NCI-H2171 treated with DMSO at 0.1 percent for 48 hours (cell line): Measurements from ENCODE around the gene C1R.
A peak's percentile ranks its signal among the peaks of the same experiment; 100 is the strongest.
"Not testable (repeated sequence)": the region's sequence is repeated elsewhere in the genome, so short reads cannot be mapped to it uniquely, and the experiment has no call there.

Experiments
- DNase-seq: peaks from one replicate; lab custom pipeline; 2025; lab: John Stamatoyannopoulos, UW

Gene C1R

DNA sequence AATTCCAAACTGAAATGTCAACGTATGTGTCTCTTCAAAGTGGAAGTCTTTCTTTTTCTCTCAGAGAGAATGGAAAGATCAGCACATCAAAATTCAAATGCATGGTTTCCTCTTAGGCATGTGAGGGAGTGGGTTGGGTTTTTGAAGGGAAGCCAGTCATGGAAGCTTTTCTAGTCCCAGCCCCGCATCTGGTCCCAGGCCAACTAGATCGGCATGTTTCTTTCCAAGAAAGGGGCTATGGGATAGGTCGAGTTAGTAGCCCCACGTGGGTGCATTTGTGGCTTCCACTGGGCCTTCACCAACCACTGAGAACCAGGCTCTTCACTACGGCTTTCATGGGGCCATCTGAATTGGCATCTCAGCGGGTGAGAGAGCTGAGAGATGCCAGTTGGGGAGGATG, 25.1 kb downstream of the C1R start:
- no peak for DNase-seq

DNA sequence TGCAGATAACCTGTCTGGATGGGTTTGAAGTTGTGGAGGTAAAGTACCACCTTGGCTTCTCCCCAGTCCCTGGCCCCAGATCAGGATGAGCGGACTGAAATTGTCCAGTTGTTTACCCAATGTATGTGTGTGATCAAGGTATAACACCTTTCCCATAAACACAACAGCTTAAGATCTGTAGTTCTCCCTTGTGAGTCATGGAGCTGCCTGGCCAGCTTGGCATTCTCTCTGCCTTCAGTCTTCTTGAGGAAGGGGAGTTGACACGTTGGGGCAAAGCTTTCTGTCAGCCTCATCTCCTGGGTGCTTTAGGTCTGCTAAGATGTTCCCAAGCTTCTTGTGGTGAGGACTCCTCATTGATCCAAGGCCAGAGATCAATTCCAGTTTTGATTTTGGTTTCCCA, 25.6 kb downstream of the C1R start:
- no peak for DNase-seq

DNA sequence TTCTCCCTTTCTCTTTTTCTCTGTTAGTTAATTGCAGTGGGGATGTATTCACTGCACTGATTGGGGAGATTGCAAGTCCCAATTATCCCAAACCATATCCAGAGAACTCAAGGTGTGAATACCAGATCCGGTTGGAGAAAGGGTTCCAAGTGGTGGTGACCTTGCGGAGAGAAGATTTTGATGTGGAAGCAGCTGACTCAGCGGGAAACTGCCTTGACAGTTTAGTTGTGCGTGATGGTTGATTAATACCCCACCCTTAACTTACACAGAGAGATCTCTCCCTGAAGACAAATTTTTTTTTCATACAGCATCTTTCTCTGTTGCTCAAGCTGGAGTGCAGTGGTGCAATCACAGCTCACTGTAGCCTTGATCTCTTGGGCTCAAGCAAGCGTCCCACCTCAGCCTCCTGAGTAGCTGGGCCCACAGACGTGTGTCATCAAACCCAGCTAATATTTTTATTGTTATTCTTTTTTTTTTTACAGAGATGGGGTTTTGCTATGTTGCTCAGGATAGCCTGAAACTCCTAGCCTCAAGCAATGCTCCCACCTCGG, 27.1 kb downstream of the C1R start:
- DNase-seq: no peak

DNA sequence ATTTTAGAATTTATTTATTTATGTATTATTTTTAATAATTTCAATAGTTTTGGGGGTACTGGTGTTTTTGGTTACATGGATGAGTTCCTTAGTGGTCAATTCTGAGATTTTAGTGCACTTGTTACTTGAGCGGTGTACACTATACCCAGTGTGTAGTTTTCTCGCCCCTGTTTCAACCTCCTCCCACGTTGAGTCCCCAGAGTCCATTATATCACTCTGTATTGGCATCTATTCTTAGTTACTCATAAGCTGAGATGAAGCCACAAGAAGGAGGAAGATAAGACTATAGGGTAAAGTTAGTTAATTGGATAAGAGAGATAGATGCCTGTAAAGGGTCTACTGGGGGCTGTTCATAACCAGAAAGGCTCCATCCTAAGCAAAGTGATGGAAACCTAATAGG, 27.7 kb downstream of the C1R start:
- DNase-seq: no peak

DNA sequence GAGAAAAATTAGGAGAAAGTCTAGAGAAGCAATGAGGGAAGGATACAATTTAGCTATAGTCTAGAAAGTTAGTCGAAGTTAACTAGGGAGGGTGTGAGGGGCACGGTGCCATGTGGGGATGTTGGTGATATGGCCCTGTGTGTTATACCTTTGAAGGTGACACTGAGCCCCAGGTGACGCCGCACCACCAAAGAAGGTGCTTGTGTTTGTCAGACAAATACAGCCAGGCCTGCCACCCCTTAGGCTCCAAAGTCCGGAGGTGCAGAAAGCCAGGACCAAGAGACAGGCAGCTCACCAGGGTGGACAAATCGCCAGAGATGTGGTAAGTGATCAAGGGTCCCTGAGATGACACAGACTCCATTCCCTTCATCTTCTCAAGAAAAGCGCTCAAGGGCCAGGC, 30.6 kb downstream of the C1R start:
- no peak for DNase-seq

DNA sequence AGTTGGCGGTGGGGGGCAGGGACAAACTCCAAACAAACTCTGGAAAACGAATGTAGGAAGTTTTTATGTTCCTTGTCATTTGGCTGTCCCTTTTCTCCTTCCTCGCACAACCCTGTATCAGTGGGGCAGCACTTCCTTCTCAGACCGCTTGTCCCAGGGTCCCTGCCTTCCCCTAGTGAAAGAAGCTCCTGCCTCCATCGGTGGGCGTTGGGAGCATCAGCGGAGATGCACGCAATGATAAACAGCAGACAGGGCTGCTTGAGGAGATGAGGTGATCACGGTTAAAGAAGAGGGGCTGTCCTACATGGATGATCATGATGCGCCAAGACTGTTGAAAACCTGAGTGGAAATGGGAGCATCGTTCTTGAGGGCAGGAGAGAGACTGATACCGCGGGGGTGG, 31.1 kb downstream of the C1R start:
- no peak for DNase-seq

DNA sequence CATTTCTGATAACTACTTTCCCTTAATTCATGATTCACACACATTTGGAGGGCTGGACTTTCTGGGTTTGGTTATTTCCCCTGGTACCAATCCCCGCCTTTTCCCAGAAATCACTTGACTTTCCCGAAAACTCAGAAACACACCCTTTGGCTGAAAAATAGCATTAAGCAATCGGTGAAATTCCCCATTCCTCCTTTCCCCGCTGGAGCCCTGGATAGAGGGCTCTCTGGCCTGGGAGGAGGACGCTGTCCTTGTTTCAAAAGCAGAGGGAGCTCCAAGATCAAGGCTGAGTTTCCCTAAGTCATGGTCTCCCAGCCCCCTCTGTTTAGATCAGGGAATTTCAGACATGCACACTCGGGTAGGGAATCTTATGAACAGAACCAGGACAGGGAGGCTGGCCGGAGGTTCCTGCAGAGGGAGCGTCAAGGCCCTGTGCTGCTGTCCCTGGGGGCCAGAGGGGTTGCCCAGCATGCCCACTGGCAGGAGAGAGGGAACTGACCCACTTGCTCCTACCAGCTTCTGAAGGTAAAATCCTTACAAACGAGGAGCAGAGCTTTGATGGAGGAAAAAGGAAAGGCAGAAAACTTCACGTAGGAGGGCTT, 31.8 kb downstream of the C1R start, which contains the start of gene C1S:
C1S (plus strand) TSS at position 366 of the 602 bp plus-strand sequence. CDS start 1,195 bp downstream, outside the sequence.
- peak; percentile 46 for DNase-seq

DNA sequence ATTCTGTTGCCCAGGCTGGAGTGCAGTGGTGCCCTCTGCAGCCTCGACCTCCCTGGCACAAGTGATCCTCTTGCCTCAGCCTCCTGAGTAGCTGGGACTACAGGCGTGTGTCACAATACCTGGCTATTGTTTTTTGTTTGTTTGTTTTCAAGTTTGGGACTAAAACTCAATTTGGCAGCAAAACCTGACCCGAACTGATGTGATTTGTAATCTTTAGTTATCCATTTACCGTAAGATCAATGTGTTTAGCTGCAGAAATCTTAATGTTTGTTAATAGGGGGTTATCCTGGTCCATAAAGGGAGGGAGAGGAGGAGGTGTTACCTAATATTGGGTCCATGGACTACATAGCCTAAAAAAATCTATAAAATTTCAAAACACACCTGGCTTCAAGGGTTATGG, 32.5 kb downstream of the C1R start:
- no peak for DNase-seq

DNA sequence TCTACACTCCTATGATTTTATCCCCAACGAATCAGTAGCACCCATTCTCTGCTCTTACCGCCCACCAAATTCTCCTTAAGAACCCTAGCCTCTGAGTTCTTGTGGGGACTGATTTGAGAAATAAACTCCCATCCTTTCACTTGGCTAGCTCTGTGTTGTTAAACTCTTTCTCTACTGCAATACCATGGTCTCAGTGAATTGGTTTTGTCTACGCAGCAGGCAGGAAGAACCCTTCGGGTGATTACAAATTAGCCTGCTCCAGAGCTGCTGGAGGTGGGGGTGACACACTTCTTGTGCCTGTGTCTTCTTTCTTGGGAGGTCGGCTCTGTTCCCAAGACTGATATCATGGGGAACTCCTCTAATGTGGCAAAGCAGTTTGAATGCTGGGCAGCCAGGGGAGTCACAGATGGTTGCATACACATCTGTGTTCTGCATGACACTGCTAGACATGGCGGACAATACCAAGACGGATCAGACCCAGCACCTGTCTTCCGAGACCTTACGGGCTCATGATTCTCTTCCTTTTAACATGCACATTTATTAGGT, 33.3 kb downstream of the C1R start:
- DNase-seq: no peak

DNA sequence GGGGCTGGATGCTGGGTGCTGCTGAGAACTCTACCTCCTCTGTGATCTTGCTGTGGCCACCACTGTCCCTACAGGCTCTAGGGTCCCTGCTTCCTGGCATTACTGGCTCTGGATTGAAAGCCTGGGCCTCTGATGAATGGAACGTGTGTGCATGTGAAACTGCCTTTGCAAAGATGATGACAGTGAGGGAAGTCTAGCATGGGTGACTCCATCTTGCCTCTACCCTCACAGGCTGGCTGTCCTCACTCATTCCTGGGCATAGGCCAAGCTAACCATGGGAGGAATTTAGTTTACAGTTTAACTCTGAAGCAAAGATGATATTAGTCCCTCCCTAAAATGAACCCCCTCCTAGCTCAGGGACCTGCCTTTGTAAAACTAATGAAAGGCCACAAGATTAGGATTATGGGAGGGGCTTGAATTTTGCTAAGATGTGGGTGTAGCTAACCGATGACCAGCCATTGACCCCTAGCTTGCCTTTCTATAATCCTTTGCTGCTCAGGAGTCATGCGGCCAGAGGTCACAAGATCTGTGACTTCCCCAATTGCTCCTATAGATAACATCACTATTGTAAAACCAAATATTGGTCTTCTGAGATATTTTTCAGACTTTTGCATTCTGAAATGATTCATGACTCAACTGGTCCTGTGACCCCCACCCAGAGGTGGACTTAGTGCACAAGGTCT, 33.9 kb downstream of the C1R start:
- no peak for DNase-seq

DNA sequence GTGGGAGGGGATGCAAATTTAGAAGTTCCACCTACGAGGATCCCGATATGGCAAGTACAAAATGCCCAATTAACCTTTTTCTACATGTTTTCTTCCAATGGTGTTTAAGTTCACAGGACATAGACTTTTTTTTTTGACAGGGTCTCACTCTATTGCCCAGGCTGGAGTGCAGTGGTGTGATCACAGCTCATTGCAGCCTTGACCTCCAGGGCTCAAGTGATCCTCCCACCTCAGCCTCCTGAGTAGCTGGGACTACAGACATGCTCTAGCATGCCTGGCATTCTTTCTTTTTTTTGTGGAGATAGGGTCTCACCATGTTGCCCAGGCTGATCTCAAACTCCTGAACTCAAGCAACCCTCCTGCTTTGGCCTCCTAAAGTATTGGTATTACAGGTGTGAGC, 36.5 kb downstream of the C1R start:
- not testable (repeated sequence) for DNase-seq

DNA sequence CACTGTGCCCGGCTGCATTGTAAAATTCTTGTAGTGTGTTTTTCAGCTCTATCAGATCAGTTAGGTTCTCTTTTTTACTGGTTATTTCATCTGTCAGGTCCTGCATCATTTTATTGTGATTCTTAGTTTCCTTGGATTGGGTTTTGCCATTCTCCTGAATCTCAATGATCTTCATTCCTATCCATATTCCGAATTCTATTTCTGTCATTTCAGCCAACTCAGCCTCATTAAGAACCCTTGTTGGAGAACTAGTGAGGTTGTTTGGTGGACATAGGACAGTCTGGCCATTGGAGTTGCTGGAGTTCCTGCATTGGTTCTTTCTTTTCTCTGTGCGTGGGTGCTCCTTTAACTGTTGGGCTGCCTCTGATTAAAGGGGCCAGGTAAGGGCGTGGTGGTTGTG, 37.3 kb downstream of the C1R start:
- DNase-seq: no peak

DNA sequence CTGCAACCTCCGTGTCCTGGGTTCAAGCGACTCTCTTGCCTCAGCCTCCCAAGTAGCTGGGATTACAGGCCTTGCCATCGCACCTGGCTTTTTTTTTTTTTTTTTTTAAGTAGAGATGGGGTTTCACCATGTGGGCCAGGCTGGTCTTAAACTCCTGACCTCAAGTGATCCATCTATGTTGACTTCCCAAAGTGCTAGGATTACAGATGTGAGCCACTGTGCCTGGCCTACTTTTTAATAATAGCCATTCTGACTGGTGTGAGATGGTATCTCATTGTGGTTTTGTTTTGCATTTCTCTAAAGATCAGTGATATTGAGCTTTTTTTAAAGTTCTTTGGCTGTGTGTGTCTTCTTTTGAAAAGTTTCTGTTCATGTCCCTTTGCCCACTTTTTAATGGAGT, 42.3 kb downstream of the C1R start:
- not testable (repeated sequence) for DNase-seq

DNA sequence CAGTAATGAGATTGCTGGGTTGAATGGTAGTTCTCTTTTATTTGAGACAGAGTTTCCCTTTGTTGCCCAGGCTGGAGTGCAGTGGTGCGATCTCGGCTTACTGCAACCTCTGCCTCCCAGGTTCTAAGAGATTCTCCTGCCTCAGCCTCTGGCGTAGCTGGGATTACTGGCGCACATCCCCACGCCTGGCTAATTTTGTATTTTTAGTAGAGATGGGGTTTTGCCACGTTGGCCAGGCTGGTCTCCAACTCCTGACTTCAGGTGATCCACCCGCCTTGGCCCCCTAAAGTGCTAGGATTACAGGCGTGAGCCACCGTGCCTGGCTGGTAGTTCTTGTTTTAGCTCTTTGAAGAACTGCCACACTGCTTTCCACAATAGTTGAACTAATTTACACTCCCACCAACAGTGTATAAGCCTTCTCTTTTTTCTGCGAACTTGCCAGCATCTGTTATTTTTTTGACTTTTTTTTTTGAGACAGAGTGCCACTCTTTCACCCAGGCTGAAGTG, 42.7 kb downstream of the C1R start:
- DNase-seq: not testable (repeated sequence)

DNA sequence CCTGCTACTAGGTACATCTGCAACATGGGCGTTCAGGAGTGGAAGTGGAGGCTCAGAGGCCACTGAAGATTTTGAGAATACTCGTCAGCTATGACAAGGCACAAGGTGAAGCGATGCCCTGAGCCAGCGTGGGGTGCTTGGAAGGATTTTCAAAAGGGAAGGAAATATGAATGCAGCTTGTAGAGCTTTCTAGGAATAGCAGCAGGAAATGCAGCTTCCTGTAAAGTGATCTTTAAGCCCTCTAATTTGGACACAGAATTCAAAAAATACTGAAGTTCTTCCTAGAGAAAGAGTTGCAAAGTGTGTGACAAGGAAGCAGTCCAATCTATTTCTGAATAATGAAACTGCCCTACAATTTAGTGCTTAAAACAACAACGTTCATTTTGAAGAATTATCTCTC, 44.9 kb downstream of the C1R start:
- no peak for DNase-seq

DNA sequence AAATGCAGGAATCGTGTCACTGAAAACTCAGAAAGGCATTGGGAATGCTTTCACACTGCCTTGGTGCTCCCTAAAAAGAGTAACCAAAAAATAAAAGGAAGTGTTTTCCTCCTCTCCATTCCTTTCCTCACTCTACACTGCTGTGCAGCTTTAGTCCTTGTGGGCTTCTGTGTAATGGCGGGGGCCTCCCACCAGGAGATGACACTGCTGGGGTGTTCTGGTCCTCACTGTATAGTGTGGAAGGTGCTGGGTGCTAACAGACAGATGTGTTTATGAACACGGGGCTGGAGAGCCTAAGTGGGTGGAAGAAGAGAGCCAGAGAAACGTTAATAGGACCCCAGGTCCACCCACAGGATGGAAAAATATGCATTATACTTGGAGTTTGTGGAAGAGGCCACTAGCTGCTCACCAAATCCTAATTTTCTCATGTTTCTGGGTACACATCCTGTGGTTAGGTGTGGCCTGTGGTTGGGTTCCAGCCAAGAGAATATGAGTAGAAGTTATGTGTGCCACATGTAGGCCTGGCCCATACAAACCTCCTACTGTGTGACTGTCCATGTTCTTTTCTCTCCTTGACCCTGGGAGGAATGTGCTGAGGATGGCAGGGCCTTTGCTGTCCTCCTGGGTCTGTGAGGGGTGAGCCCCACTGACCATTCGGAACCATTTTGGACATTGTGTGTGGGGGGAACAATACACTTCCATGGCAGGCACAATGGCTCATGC, 45.7 kb downstream of the C1R start:
- DNase-seq: no peak

DNA sequence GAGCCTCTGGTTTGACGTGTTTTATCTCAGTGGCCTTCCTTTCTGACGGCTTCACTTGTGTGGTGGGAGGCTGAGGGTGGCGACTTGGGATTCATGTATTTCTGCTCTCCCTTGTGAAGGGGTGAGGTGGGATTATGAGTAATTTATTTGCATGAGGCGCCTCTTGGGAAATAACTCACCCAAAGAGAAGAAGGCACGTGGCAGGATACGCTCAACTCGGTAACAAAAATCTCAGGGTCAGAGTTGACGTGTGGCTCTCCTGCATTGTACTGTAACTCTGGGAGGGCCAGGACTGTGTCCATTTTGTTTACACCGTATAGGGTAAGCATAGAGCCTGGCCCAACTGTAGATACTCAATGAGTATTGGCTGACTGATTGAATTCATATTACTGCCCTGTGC, 46.3 kb downstream of the C1R start:
- DNase-seq: no peak

DNA sequence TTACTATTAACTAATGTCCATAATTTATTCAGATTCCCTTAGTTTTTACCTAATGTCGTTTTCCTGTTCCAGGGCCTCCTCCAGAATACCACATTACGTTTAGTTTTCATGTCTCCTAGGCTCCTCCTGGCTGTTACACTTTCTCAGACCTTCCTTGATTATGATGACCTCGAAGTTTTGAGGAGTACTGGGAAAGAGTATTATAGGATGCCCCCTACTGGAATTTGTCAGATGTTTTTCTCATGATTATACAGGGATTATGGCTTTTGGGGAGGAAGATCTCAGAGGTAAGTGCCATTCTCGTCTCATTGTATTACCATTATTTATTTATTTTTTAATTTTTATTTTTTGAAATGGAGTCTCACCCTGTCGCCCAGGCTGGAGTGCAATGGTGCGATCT, 49.4 kb downstream of the C1R start:
- peak; percentile 62 for DNase-seq

DNA sequence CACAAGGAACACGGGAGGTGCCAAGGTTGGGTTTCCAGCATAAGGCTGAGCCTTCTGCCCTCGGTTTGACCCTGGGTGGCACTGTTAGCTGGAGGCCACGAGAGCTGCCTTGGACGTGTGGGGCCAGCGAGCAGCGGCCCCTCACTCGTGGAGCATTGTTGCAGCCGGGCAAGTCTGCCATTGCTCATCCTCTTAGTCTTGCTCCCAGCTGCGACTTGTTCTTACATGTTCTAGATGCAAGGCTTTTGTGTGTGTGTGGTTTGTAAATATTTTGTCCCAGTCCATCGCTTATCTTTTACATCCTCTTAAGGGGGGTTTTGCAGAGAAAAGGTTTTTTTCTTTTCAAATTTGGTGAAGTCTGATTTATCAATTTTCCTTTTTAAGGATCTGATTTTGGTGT, 52.8 kb downstream of the C1R start:
- DNase-seq: no peak

DNA sequence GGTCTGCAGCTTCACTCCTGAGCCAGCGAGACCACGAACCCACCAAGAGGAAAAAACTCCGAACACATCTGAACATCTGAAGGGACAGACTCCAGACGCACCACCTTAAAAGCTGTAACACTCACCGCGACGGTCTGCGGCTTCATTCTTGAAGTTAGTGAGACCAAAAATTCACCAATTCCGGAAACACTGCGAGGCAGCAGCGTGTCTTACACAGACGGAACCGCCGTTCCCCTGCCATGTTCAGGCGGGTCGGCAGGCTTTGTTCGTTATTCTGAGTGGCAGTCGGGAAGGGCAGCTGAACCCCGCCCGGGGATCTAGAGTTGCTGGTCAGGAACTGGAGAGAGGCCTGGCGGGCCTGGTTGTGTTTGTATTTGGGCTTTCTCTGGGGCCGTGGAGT, 53.7 kb downstream of the C1R start:
- DNase-seq: no peak

DNA sequence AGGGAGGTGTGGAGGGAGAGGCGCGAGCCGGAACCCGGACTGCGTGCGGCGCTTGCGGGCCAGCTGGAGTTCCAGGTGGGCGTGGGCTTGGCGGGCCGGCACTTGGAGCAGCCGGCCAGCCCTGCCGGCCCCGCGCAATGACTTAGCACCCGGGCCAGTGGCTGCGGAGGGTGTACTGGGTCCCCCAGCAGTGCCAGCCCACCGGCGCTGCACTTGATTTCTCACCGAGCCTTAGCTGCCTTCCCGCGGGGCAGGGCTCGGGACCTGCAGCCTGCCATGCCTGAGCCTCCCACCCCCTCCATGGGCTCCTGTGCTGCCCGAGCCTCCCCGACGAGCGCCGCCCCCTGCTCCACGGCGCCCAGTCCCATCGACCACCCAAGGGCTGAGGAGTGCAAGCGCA, 54.8 kb downstream of the C1R start:
- not testable (repeated sequence) for DNase-seq

DNA sequence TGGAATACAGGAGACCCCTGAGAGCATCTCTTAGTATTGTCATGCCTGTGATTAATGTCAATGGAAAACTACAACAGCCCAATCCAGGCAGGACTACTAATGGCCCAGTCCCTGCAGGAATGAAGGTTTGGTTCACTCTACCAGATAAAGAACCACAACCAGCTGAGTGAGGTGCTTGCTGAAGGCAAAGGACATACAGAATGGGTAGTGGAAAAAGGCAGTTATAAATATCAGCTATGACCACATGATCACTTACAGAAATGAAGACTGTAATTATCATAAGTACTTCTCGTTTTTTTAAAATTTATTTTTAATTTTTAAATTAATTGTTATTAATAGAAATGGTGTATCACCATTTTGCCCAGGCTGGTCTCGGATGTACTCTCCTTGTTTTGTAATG, 56.8 kb downstream of the C1R start:
- no peak for DNase-seq

DNA sequence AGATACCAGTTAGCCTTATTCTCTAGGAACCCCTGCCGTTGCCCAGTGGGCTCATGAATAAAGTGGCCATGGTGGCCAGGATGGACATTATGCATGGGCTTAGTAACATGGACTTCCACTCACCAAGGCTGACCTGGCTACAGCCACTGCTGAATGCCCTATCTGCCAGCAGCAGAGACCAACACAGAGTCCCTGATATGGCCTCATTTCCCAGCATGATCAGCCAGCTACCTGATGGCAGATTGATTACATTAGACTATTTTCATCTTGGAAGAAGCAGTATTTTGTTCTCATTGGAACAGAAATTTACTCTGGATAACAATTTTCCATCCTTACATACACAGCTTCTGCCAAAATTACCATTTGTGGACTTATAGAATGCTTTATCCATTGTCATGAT, 57.8 kb downstream of the C1R start:
- DNase-seq: no peak
